HG02943 (cell line): ENCODE data around the gene RAPGEF3.

Source experiments
- ATAC-seq: cut with Tn5 transposase; IDR thresholded peaks from one replicate; pipeline ENCODE4 v1.9.1; 2021; ENCODE audit warnings: mild to moderate bottlenecking, low read depth, moderate library complexity; ENCODE audit not compliant: unreplicated experiment

RAPGEF3 gene

DNA sequence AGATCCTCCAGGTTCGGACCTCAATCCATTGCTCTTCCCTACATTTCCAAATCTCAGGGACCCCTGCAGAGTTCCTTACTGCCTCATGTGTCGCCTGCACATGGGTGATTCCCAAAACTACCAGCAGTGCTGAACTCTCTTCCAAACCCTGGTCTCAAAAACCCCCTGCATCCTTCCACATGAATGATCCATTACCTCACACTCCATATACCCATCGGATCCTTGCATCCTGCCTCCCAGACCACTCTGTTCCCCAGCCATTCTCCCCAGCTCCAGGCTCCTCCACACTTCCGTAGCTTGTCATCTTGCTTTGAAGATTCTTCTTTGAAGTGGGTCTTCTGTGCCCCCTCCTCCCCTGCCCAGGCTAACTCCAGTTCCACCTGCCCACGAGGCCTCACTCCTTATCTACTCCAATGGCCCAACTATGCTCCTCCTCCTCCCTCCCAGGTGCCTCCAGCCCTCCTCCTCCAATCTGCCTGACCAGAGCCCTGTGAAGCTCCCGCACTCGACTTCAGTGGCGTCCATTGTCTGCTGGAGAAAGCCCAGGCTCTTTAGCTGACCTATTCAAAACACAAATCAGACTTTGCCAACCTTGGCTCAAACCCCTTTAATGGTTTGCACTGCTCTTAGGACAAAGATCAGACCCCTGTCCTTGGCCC lies 13.8 kb downstream of the RAPGEF3 start:
- ATAC-seq = no peak

DNA sequence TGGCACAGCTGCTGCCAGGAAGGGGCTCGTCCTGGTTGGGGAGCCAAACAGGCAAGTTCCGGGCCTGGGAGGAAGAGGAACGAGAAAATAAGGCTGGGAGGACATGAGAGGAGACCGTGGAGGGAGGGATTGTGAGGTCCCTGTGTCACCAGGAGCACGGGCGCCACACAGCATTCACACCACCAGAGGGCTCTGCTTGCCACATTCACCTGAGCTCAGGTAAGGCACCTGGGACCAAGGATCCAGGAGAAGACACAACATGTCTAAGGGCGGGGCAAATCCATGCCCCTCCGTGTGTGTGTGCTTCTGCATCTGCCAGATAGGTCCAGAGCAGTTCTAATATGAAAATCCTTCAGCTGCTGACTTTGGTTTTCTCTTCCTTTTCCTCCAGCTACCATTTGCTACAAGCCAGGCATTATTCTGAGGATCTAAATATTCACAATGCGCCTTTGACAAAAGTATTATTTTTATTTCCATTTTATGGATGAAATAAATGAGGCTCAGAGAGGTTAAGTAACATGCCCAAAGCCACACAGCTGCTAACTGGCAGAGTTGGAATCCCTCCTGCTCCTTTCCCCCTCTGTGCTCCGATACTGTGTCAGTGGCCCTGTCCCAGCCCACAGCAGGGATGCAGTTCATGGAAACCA lies 14.6 kb downstream of the RAPGEF3 start:
- no peak for ATAC-seq

GRCh38 chr12:47743311-47743860 lies 15.3 kb downstream of the RAPGEF3 start:
- ATAC-seq = no peak

DNA sequence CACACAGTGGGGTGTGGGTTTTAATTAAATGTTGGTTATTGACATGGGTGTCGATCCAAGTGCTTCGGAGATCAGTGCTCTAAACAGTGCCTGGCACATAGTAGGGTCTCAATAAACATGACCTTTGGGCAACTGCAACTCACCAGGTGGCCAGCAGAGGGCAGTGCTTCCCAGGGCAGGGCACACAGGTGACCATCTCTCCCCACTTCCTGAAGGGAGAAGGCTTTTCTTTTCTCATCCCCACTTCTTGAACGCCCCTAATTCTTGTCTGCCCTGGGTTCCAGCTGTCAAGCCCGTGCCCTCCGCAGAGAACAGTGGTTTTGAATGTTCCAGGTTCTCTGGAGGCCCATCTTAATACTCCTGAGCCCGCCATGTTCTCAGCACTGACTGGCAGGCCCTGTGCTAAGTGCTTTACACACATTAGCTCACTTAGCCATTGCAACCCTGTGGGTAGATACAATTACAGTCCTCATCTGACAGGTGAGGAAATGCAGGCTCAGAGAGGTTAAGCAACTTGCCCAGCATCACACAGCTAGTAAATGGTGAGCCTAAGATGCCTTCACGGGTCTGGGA lies 16.3 kb downstream of the RAPGEF3 start:
- ATAC-seq = no peak

DNA sequence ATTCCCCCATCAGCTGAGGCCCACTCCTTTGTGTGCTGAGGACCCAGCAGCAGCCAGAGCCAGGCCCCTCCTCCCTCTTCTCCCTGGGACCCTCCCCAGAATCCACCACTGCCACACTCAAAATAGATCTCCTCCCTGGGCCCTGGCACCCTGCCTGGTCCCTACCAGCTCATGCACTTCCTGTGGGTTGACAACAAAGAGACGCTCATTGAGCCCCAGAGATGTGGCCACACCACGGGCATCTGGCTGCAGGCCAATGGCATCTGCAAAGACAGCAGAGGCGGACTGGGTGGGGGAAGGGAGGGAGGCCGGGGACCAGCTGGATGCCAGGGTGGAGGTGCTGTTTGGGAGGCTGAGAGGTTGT lies 17.4 kb downstream of the RAPGEF3 start:
- no peak for ATAC-seq

DNA sequence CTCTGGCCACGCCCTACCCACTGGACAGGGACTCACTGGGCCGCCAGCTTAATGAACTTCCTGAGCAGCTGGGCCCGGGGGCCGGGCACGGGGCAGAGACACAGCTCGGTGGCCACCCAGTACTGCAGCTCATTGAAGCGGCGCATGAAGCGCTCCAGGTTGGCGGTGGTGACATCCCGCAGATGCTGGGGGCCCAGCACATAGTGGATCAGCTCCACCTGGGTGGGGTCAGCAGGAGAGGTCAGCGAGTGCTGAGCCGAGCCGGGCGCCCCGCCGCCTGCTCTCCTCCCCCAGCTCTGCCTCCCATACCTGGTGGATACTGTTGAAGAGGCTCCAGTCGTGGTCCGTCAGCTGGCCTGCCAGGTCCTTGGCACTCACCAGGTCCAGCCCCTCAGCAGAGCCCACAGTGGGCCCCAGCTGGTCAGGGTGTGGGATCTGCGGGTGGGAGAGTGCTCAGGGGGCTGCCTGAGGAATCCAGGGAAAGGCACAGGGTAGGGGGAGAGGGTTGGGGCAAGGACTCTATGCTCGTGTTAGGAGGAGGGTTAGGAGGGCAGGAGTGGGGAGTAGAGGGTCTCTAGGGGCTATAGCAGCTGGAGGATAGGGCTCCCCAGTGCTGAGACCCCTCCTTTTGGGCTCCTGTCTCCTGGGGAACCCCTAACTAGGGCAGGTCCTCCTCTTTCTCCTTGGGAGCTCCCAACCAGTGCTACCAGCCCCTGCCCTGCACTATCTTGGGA lies 17.9 kb downstream of the RAPGEF3 start:
- ATAC-seq = peak; percentile 47

DNA sequence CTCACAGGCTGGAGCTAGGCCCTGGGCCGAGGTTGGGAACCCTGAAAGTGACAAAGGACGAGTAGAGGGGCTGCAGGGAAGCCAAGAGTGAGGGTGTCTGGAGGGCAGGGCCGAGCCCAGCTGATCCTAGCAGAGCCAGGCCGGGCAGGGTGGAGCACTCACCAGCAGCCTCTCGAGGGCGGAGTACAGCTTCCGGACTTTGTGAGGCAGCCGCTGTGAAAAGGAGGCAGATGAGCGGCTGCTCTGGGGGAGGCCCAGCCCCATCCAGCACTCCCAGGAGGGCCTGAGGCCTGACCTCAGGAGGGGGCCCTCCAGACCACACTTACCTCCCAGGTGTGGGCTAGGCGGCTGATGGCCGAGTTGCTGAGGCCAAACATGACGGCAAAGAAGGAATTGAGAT lies 18.7 kb downstream of the RAPGEF3 start:
- ATAC-seq = peak; percentile 56

- ATAC-seq = no peak
Observed at GRCh38 chr12:47739297-47739696, 19.4 kb downstream of the RAPGEF3 start.

DNA sequence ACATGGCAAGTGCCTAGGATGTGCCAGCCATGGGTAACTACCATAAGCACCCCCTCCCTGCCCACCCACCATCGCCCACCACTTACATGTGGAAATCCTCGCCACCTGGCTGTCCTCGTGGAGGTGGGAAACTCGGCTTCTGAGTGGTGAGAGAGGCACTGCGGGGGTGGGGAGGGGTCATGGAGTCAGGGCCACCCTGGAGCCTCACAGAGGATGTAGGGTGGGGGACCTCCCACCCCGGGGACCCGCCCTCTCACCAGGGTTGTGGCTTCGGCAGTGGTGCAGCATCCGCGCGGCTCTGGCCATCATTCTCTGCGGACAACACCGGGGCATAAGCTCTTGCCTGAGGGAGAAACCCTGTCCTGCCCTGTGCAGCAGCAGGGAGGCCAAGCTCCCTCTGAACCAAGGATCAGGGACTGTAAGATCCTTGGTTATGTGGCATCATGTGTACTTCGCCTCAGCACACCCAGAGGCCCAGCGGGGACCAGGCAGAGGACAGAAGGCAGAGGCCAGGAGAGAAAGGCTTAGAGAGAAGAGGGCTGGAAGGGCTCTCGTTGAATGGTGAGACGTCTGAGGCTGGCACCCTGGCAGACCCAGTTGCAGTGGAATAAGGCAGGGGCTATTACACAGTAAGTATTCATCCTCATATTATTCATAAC lies 20.6 kb downstream of the RAPGEF3 start:
- ATAC-seq = no peak

GRCh38 chr12:47736877-47737676 lies 21.6 kb downstream of the RAPGEF3 start:
- ATAC-seq = no peak

DNA sequence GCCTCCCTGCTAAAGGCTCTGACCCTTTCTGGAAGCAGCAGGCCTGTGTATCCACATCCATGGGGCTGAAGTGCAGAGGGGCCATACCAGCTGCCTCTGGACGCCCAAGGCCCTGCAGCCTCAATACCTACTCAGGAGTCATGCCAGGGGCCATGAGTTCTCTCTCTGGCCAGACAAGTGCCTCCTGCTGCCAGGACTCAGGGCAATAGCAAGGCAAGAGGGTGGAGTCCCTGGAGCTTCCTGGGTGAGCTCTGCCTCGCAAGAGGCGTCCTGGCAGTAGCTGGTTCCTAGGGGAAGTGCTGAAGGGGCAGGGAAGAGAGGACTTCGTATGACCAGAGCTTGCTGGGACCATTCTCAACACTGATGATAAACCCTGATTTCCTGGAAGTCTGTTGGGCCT lies 22.5 kb downstream of the RAPGEF3 start:
- ATAC-seq = no peak

DNA sequence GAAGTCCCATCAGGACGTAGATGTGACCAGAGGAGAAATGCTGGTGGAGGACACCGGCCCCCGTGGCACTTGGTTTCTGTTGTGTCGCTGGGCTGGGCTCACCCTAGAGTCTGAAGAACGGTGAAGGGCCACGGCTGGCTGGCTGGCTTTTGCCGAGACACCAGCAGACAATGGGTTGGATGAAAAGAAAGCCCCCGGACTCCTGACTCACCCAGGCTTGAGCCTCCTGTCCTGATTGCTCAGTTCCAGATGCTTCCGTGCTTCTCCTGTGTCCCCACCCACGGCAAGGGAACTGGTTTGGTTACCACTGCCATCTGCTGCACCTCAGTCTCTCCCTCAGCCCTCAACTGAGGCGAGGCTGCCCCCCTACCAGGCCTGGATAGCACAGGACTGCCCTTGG lies 23.0 kb downstream of the RAPGEF3 start:
- ATAC-seq = no peak

- no peak for ATAC-seq
Observed at GRCh38 chr12:47734725-47735480, 23.8 kb downstream of the RAPGEF3 start.

DNA sequence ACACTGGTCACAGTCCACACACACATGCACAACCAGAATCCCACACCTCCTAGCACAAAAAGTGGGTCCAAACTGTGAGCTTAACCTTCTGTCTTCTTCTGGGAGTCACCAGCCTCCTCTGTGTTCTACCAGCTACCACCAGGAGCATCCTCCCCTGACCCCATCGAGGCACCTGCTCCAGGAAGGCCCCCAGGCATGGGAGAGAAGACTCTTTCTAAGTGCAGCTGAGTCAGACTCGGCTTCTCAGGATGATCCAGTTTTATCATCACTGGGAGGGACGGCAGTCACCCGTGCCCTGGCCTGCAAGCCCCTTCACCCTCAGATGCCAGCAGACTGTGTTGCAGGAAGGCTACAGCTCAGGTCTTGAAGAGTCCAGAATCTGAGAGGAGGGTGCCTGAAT lies 25.5 kb downstream of the RAPGEF3 start:
- no peak for ATAC-seq

DNA sequence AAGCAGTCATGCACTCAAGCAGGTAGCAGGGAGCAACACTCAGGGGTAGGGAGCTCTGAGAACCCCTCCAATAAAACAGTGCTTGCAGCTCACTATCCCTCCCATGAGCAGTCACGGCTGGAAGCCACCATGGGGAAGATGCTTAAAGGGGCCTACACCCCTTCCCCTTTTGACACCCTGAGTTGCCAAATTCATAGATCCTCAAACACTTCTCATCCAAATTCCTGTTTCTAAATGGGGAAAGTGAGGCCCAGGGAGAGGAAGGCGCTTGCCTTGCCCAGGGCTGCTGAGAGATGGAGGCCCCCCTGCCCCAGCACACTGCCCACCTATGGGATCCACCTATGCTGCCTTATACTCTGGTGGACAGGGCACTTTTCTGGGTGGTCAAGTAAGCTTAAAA lies 26.2 kb downstream of the RAPGEF3 start:
- no peak for ATAC-seq

DNA sequence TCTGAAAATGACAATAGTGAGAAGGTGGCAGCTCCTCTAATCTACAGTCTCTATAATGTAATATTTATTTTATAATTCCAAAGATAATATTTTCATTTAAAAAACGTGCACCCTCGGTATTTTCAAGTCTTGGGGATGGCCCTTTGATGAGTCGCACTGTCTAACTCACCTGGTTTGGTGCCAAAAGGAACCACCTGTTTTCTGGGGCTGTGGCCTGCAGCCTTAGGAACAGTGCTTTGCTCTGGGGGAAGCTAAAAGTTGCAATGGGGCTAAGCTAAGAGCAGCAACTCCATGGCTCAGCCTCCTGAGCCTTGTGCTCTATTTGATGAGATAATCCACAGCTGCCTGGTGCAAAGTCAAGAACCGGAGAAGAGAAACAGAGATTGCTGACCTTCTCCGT lies 27.0 kb downstream of the RAPGEF3 start:
- ATAC-seq = no peak

DNA sequence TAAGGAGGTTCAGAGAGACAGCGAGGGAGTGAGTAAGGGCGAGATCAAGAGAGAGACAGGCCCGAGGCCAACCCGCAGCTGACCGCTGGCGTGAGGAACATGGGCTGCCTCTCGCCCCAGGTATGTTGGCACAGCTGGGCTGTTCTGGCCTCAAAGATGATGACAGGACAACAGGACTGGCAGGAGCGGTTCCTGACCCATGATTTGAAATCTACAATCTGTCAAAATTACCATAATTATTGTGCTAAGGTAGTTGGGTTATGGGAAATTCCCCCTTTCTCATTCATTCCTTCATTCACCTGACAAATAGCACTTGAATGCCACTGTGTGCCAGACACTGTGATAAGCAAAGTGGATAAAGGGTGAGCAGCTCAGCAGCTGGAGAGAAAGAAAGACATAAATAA lies 28.3 kb downstream of the RAPGEF3 start:
- no peak for ATAC-seq

GRCh38 chr12:47729233-47729632 lies 29.4 kb downstream of the RAPGEF3 start:
- no peak for ATAC-seq

DNA sequence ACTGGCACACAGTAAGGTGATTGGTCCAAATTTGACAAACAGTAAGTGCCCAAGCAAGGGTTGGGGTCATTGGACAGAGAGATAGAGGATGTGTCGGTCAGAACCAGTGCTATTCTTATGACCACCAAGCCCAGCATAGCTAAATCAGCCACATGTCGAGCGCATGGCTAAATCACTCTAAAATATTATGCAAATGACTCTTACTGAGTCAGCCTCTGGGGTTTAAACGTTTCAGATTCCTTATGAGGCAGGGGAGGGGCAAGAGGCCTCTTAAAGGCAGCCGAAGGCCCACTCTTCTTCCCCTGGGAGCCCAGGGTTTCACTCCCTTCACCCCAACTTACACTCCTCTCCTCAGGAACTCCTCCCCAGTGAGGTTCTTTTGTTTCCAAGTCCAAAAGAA lies 32.8 kb downstream of the RAPGEF3 start:
- peak; percentile 68 for ATAC-seq
